Measurements from ENCODE around the gene ZNF330.

DNA sequence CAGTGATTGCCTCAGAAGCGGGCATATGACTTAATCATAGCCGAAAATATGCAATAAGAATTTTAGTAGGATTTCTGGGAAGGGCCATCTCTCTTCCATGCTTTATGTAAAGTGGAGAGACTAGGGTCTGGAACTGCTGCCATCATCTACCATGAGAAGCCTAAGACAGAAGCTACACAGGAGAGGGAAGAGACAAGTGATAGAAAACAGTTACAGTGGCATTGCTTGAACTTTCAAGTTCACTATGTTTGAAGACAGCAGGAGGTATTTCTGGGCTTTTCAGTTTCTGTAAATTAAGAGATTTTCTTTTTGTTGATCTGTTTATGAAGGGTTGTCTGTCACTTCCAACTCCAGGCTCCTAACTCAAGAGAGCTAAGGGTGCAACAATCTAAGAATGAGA lies 62.5 kb downstream of the ZNF330 start:
- TF ChIP-seq POLR2AphosphoS5 (IDR thresholded peaks at IDR 0.05; ENCODE audit: insufficient read depth in 1 of 2, low read depth in 1 of 2): no peak
- TF ChIP-seq, protein P1, sequence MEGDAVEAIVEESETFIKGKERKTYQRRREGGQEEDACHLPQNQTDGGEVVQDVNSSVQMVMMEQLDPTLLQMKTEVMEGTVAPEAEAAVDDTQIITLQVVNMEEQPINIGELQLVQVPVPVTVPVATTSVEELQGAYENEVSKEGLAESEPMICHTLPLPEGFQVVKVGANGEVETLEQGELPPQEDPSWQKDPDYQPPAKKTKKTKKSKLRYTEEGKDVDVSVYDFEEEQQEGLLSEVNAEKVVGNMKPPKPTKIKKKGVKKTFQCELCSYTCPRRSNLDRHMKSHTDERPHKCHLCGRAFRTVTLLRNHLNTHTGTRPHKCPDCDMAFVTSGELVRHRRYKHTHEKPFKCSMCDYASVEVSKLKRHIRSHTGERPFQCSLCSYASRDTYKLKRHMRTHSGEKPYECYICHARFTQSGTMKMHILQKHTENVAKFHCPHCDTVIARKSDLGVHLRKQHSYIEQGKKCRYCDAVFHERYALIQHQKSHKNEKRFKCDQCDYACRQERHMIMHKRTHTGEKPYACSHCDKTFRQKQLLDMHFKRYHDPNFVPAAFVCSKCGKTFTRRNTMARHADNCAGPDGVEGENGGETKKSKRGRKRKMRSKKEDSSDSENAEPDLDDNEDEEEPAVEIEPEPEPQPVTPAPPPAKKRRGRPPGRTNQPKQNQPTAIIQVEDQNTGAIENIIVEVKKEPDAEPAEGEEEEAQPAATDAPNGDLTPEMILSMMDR (IDR thresholded peaks at IDR 0.05): no peak
- no peak for TF ChIP-seq POLR2A (IDR thresholded peaks at IDR 0.05)

Measured in vagina (tissue), 2 donors.